WTC11 (cell line): ENCODE results near the gene MICAL3. TPM values are rescaled to one million over a fixed set of nuclear protein-coding genes. Genes with fewer than 3 reads are reported as not detected.

Experiments used
- ATAC-seq: fragments of 200-7000 bp; cut with Tn5 transposase; 2 replicates; pipeline ENCODE4 v1.10.0; 2021; ENCODE audit warnings: mild to moderate bottlenecking, moderate library complexity
- CTCF ChIA-PET: fragments of 300-600 bp; sonication (Branson Sonifier 250); formaldehyde crosslinking; loops from one replicate; lab custom pipeline; 2021; ENCODE audit warnings: antibody characterized with exemption; lab: Charles Lee
- POLR2A ChIA-PET: fragments of 350-600 bp; sonication (Branson Sonifier 250); formaldehyde crosslinking; loops from one replicate; lab custom pipeline; 2021; ENCODE audit warnings: antibody characterized with exemption; lab: Charles Lee
- DNase-seq: peaks from one replicate; pipeline ENCODE4 v3.0.0; 2021; ENCODE audit warnings: low spot score
- H3K27ac Mint-ChIP-seq: 2 replicates; pipeline ENCODE4 v1.8.0; 2021; ENCODE audit warnings: mixed read lengths
- H3K27me3 Mint-ChIP-seq: 2 replicates; pipeline ENCODE4 v1.8.0; 2021; ENCODE audit warnings: low read depth, mild to moderate bottlenecking, moderate library complexity, mixed read lengths
- H3K36me3 Mint-ChIP-seq: 2 replicates; pipeline ENCODE4 v1.8.0; 2021; ENCODE audit warnings: mixed read lengths
- H3K4me1 Mint-ChIP-seq: 2 replicates; pipeline ENCODE4 v1.8.0; 2022; ENCODE audit warnings: mixed read lengths
- H3K4me3 Mint-ChIP-seq: 2 replicates; pipeline ENCODE4 v1.8.0; 2021; ENCODE audit warnings: mild to moderate bottlenecking, moderate library complexity, mixed read lengths
- H3K9me3 Mint-ChIP-seq: 2 replicates; pipeline ENCODE4 v1.8.0; 2021; ENCODE audit warnings: mixed read lengths
- ARID4B ChIP-seq: sonication (generic); formaldehyde crosslinking; IDR thresholded peaks from 2 replicates; pipeline ENCODE4 v1.8.0; 2023; ENCODE audit warnings: missing genetic modification reagents, mild to moderate bottlenecking, borderline replicate concordance
- FOXK1 ChIP-seq: sonication (generic); formaldehyde crosslinking; IDR thresholded peaks from 2 replicates; pipeline ENCODE4 v1.8.0; 2022; ENCODE audit warnings: mild to moderate bottlenecking, moderate library complexity, missing genetic modification reagents
- FOXP1 ChIP-seq: sonication (generic); formaldehyde crosslinking; IDR thresholded peaks from 2 replicates; pipeline ENCODE4 v1.8.0; 2022; ENCODE audit warnings: missing genetic modification reagents, mild to moderate bottlenecking, moderate library complexity, borderline replicate concordance
- FOXP4 ChIP-seq: sonication (generic); formaldehyde crosslinking; IDR thresholded peaks from 2 replicates; pipeline ENCODE4 v1.8.0; 2022; ENCODE audit warnings: mild to moderate bottlenecking, missing genetic modification reagents
- PRDM15 ChIP-seq: sonication (generic); formaldehyde crosslinking; IDR thresholded peaks from 2 replicates; pipeline ENCODE4 v1.8.0; 2022; ENCODE audit warnings: missing genetic modification reagents
- ZBTB21 ChIP-seq: sonication (generic); formaldehyde crosslinking; IDR thresholded peaks from 2 replicates; pipeline ENCODE4 v1.8.1; 2023; ENCODE audit warnings: mild to moderate bottlenecking, missing genetic modification reagents, borderline replicate concordance
- ZNF121 ChIP-seq: sonication (generic); formaldehyde crosslinking; IDR thresholded peaks from 2 replicates; pipeline ENCODE4 v1.8.0; 2023; ENCODE audit warnings: missing genetic modification reagents
- total RNA-seq: library from RNA; stranded (reverse); gene quantifications from 3 replicates; pipeline ENCODE4 v1.2.3, GENCODE V29; 2021
- TF ChIP-seq, protein P1 (sequence below): sonication (generic); formaldehyde crosslinking; IDR thresholded peaks from 2 replicates; pipeline ENCODE4 v1.8.0; 2023; ENCODE audit warnings: missing genetic modification reagents
- TF ChIP-seq, protein P2 (sequence below): sonication (generic); formaldehyde crosslinking; IDR thresholded peaks from 2 replicates; pipeline ENCODE4 v1.8.1; 2023; ENCODE audit warnings: mild to moderate bottlenecking, missing genetic modification reagents, moderate library complexity
- TF ChIP-seq, protein P3 (sequence below): sonication (generic); formaldehyde crosslinking; IDR thresholded peaks from 2 replicates; pipeline ENCODE4 v1.8.0; 2022; ENCODE audit warnings: mild to moderate bottlenecking, missing genetic modification reagents

MICAL3 gene
- total RNA-seq, 1 experiment from 2014 or later, result 41.2 TPM

DNA sequence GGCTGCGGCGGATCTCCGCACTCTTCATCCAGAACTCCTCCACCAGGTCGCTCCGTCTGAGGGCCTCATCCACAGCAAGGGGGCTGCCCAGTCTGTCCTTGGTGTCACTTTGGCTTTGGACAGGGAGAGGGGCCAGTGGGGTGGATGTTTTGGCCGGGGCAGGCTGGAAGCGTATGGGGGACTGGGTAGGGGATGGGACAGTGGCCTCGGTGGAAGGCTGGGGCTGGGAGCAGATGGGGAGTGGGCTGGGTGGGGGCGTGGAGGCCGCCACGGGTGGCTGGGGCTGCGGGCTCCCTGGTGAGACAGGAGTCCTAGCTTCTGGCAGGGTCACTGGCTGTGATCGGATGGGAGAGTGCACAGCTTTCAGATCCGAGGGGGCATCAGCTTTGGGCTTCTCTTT lies 205.7 kb downstream of the MICAL3 start (continued):
- TF ChIP-seq, protein P1, sequence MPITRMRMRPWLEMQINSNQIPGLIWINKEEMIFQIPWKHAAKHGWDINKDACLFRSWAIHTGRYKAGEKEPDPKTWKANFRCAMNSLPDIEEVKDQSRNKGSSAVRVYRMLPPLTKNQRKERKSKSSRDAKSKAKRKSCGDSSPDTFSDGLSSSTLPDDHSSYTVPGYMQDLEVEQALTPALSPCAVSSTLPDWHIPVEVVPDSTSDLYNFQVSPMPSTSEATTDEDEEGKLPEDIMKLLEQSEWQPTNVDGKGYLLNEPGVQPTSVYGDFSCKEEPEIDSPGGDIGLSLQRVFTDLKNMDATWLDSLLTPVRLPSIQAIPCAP (CRISPR knock-in tag), result no peak
- TF ChIP-seq PRDM15 (CRISPR knock-in tag), result no peak

DNA sequence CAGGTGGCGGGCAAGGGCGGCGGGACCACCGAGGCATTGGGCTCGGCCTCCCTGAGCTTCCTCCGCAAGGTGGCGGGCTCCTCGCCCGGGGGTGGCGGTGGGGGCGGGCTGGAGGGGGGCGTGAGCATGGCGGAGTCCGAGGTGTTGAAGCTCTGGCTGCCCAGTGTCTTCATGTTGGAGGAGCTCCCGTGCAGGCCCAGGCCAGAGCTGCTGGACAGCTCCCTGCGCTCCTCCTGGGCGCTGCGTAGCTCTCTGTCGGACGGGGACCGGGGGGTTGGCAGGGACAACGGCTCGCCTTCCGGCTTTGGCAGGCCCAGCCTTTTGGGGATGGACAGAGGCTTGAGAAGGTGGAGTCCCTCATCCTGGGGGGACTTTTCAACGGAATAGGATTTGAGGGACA lies 206.2 kb downstream of the MICAL3 start:
- Mint-ChIP-seq H3K36me3 (no peaks in the 10 kb centered on the region), H3K27ac (no peak overlapping the region), H3K4me3 (no peak overlapping the region), H3K9me3 (no peaks in the 10 kb centered on the region), H3K27me3 (no peaks in the 10 kb centered on the region), H3K4me1 (peaks cover 4% of the 10 kb centered on the region; the same call in 1 of the 2 replicates)
- TF ChIP-seq, protein P2, sequence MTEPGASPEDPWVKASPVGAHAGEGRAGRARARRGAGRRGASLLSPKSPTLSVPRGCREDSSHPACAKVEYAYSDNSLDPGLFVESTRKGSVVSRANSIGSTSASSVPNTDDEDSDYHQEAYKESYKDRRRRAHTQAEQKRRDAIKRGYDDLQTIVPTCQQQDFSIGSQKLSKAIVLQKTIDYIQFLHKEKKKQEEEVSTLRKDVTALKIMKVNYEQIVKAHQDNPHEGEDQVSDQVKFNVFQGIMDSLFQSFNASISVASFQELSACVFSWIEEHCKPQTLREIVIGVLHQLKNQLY (CRISPR knock-in tag), result no peak
- TF ChIP-seq, protein P3, sequence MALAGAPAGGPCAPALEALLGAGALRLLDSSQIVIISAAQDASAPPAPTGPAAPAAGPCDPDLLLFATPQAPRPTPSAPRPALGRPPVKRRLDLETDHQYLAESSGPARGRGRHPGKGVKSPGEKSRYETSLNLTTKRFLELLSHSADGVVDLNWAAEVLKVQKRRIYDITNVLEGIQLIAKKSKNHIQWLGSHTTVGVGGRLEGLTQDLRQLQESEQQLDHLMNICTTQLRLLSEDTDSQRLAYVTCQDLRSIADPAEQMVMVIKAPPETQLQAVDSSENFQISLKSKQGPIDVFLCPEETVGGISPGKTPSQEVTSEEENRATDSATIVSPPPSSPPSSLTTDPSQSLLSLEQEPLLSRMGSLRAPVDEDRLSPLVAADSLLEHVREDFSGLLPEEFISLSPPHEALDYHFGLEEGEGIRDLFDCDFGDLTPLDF, result no peak
- TF ChIP-seq ARID4B (CRISPR knock-in tag) (no peak), FOXP1 (no peak), ZBTB21 (no peak), ZNF121 (CRISPR knock-in tag) (no peak), FOXK1 (CRISPR knock-in tag) (no peak), FOXP4 (CRISPR knock-in tag) (no peak)
- ATAC-seq, result no peak
- ChIA-PET CTCF (interaction anchor here (1.4 to 3.3 kb wide), 3 partner anchors 75 to 259 kb away, joined by 3 to 21 read pairs (median 4); partner anchors contain the start of gene PEX26), POLR2A (no interaction called here)
- DNase-seq, result no peak
